ENCODE results near the gene FOXK1.

Gene FOXK1

GRCh38 chr7:4744391-4745264 lies 62.5 kb downstream of the FOXK1 start:
- peak; percentile 97 for DNase-seq (ENCODE audit: low read depth, low spot score)

DNA sequence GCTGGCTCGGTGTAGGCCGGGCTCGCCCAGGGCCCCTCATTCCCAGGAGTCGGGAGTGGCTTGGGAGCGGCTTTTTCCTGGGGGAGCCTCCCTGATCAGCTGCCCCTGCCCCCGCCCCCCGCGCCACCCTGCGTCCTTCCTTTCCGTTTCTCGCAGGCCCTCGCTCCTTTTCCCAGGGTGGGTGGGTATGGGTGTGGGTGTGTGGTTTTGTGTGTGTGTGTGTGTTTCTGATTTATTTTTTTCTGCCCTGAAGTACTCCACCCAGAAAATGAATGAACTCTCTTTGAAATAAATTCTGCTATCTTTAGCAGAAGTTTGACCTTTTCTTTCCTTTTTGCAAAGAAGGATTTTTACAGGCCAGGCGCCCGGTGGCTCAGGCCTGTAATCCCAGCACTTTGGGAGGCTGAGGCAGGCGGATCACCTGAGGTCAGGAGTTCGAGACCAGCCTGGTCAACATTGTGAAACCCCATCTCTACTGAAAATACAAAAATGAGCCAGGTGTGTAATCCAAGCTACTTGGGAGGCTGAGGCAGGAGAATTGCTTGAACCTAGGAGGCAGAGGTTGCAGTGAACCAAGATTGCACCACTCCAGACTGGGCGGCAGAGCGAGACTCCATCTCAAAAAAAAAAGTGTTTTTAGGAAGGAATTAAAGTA lies 63.3 kb downstream of the FOXK1 start:
- no peak for DNase-seq (ENCODE audit: low read depth, low spot score)

- peak; percentile 45 for DNase-seq (ENCODE audit: low read depth, low spot score)
Measured at GRCh38 chr7:4745971-4746919, 64.2 kb downstream of the FOXK1 start.

DNA sequence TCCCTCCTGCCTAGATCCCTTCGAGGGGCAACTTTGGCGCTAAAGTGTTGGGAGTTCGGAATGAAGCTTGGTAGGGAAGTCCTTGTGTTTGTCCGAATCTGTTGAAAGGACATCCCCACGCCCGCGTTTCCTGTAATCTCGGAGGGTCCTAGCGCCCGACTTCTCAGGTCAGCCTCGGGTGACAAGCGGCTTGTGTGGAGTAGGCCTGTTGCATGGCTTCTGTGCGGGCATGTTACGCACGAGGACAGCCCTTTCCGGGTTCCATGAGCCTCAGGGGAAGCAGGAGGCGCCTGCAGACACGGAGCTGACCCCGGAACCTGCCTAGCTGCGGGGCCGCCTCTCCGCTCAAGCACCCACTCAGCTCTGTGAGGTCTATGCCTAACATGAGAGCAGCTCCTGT lies 64.9 kb downstream of the FOXK1 start:
- no peak for DNase-seq (ENCODE audit: low read depth, low spot score)

GRCh38 chr7:4747746-4748145 lies 65.7 kb downstream of the FOXK1 start:
- DNase-seq (ENCODE audit: low read depth, low spot score): no peak

GRCh38 chr7:4748231-4748681 lies 66.2 kb downstream of the FOXK1 start:
- DNase-seq (ENCODE audit: low read depth, low spot score): no peak

DNA sequence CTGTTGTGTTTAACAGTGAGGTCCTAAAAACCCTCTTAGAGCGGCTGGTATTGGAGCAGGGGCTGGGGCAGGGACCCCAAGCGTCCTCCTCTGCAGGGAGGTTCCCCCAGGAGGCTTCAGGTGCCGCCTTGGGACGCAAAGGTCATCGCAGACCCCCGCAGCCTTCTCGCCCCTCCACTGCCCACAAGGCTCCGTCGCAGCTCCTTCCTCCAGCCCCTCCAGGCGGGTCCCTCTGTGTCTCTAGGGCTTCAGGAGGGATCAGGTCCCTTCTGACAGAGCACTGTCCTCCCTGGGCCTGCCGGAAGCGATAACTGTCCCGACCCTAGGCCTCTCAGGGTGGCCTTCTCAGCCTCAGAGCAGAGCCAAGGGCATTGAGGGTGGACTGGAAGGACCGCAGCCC lies 67.3 kb downstream of the FOXK1 start:
- no peak for DNase-seq (ENCODE audit: low read depth, low spot score)

DNA sequence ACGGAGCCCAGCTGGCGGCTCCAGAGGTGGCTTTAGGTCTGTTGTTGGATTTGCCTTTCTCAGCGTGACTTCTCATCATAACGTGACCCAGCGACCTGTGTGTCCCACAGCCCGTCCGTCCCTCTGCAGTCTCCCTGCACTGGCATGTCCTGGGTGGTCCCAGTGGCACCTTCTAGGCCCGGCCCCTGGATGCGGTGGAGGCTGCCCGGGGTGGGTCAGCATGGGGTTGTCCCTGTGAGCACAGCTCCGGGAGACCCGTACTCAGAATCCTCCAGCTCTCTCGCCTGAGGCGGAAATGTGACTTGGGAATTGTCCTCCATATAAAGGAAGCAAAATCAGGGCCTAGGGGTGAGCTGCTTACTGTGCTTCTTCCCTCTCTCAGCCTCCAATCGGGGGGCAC lies 67.7 kb downstream of the FOXK1 start:
- no peak for DNase-seq (ENCODE audit: low read depth, low spot score)

DNA sequence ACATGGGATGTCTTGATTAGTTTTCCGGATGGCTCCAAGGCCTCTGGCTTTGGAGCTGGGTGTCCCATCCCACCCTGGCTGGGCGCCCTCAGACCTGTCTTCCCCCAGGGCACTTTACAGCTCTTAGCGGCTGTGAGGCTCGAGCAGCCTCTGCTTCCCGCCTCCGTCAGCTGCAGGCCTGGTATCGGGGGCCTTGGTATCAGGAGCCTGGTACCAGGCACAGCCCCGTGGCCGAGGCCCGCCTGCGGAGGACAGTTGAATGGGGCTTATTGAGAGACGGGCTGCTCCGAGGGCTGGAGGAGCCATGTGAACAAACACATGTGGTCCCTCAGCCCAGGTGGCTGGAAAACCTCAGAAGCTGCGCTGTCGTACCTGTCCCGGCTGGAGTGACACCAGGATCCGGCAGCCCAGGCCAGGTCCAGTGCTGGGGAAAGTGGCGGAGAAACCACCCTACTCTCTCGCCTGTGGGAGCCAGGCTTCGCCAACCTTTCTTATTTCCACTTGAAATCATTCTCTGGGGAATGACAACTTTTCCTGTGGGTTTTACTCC lies 69.4 kb downstream of the FOXK1 start:
- no peak for DNase-seq (ENCODE audit: low read depth, low spot score)

- DNase-seq (ENCODE audit: low read depth, low spot score): no peak
Measured at GRCh38 chr7:4753598-4754432, 71.7 kb downstream of the FOXK1 start.

DNA sequence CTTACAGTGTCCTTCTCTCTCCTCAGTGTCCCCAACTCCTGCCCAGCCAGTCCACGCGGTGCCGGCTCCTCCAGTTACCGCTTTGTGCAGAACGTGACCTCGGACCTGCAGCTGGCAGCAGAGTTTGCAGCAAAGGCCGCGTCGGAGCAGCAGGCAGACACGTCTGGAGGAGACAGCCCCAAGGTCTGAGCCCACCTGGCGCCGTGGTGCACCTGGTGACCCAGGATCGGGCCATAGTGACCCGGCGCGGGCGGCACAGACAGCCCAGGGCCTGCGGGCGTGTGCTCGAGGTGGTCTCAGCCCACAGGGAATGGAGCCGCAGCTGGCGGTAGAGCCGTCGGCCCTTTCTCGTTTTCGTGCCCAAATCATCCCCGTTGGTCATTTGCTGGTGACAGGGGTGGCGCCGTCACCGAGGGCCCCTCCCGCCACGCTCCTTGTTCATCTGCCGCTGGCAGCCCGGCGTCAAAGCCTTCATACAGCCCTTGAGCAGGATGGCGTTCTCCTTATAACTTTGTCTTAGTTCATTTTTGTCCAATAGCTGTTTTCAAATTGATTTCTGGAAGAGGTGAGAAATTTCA lies 72.4 kb downstream of the FOXK1 start:
- no peak for DNase-seq (ENCODE audit: low read depth, low spot score)

- DNase-seq (ENCODE audit: low read depth, low spot score): no peak
Measured at GRCh38 chr7:4755045-4755444, 73.0 kb downstream of the FOXK1 start.

- no peak for DNase-seq (ENCODE audit: low read depth, low spot score)
Measured at GRCh38 chr7:4758111-4758510, 76.0 kb downstream of the FOXK1 start.

- no peak for DNase-seq (ENCODE audit: low read depth, low spot score)
Measured at GRCh38 chr7:4758791-4759190, 76.7 kb downstream of the FOXK1 start.

DNA sequence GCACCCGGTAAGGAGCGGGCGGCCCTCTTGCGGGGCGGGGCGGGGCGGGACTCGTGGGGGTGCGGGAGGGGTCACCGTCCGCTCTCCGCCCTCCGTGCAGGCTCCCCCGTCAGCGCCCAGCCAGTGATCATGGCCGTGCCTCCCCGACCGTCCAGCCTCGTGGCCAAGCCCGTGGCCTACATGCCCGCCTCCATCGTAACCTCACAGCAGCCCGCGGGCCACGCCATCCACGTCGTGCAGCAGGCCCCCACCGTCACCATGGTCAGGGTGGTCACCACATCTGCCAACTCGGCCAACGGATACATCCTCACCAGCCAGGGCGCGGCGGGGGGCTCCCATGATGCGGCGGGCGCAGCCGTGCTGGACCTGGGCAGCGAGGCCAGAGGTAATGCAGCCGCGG lies 77.1 kb downstream of the FOXK1 start:
- no peak for DNase-seq (ENCODE audit: low read depth, low spot score)

DNA sequence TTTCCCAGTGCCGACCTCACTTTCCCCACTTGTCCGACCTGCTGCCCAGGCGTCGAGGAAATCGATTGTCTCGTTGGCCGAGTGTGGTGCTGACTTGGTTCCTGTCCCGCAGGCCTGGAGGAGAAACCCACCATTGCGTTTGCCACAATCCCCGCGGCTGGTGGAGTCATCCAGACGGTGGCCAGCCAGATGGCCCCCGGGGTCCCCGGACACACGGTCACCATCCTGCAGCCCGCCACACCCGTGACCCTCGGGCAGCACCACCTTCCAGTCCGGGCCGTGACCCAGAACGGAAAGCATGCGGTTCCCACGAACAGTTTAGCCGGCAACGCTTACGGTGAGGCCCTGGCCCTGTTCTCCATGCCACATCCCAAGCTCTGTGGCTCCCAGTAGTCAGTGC lies 78.9 kb downstream of the FOXK1 start:
- DNase-seq (ENCODE audit: low read depth, low spot score): no peak

DNA sequence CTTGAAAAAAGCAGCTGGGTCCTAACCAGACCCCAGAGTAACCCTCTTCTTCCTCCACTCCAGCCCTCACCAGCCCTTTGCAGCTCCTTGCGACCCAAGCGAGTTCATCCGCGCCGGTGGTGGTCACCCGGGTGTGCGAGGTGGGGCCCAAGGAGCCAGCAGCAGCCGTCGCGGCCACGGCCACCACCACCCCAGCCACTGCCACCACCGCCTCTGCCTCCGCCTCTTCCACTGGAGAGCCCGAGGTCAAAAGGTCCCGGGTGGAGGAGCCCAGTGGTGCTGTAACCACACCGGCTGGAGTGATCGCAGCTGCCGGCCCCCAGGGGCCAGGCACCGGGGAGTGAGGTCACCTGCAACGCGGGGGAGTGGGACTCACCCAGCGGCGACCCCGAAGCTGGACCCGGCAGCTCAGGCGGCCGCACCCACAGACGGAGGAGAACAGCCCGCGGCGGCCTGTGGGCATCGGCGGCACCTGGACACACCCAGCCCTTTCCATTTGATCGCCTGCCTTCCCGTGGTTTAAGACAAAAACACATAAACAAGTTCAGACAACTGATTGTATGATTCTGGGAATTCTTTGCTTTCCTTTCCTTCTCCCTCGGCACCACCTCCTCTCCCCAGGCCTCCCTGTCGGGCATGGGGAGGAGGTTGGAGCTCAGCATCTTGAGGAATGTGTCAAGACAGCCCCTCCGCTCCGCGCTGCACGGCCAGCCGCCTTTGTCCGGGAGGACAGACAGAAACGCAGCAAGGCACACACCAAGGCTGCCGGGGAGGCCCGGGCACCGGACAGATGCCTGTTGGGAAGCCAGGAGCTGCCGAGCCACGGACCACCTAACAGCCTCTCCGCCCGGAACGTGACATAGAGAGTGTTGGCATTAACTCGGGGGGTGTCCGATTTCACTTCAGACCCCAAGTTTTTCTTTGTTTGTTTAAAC lies 80.3 kb downstream of the FOXK1 start:
- no peak for DNase-seq (ENCODE audit: low read depth, low spot score)

DNA sequence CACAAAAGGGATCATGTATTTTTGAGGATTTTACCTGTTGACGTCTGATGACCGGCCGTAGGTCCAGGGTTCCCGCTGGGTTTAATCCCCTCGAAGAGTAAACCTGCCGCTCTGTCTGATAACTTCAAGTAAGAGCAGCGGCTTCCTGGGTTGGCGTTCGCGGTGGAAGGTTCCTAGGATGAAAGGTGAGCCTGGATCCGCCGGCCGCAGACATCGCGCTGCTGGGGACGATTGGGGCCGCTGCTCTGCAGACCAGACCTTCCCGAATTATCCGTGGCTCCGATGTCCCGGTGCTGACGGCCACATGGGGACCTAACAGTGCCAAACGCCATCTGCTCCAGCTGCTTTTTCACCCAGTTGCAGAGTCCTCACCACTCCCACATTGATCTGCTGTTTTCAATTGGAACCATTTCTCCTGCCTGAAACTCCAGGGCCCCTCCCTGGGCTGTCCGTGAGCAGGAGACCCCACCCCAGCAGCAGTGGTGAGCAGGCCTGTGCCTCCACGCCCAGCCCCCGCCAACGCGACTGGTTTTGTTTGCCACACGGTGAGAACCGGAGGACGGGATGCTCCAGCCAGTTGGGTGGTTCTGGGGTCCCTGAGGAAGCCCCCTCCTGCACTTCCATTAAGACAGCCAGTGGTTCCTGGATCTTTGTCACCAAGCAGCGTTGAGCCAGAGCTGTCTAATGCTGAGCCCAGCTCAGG lies 81.1 kb downstream of the FOXK1 start:
- DNase-seq (ENCODE audit: low read depth, low spot score): no peak

GRCh38 chr7:4763794-4764185 lies 81.7 kb downstream of the FOXK1 start:
- DNase-seq (ENCODE audit: low read depth, low spot score): no peak
